HUES64 (cell line): ENCODE measurements around the gene NAPB.

Experiments used
- H3K27ac ChIP-seq: 2 replicates; pipeline ENCODE4 v1.7.0; 2013; ENCODE audit warnings: low read depth, low read length, inconsistent platforms
- H3K27me3 ChIP-seq: 2 replicates; pipeline ENCODE4 v1.6.1; 2013; ENCODE audit warnings: mild to moderate bottlenecking, low read length; ENCODE audit not compliant: insufficient read depth
- H3K36me3 ChIP-seq: 2 replicates; pipeline ENCODE4 v1.6.1; 2013; ENCODE audit warnings: mild to moderate bottlenecking, low read length; ENCODE audit not compliant: insufficient read depth
- H3K4me1 ChIP-seq: 2 replicates; pipeline ENCODE4 v1.6.1; 2013; ENCODE audit warnings: mild to moderate bottlenecking, low read length, moderate library complexity; ENCODE audit not compliant: insufficient read depth
- H3K4me3 ChIP-seq: 2 replicates; pipeline ENCODE4 v1.5.1; 2013; ENCODE audit warnings: mild to moderate bottlenecking, low read length, moderate library complexity
- H3K9ac ChIP-seq: 2 replicates; pipeline ENCODE4 v1.6.1; 2013; ENCODE audit warnings: mild to moderate bottlenecking, low read depth, low read length
- H3K9me3 ChIP-seq: 2 replicates; pipeline ENCODE4 v1.6.1; 2013; ENCODE audit warnings: low read depth, low read length; ENCODE audit not compliant: insufficient read depth
- WGBS: fragments of 150-250, 120-280 bp; methylation state at CpG from one replicate; pipeline ENCODE4 v1.1.7; 2013; ENCODE audit warnings: missing lambda C conversion rate; 5-methylcytosine and 5-hydroxymethylcytosine counted together

Gene NAPB

GRCh38 chr20:23451956-23452487, 30.7 kb upstream of the NAPB start:
- Histone ChIP-seq H3K4me1 (no peaks in the 10 kb centered on the region), H3K27me3 (no peaks in the 10 kb centered on the region), H3K9ac (no peak overlapping the region), H3K27ac (no peak overlapping the region), H3K4me3 (no peak overlapping the region), H3K9me3 (no peaks in the 10 kb centered on the region), H3K36me3 (no peaks in the 10 kb centered on the region)
- WGBS = 93% methylated on average over 11 of the region's 11 CpGs

- no peaks in the 10 kb centered on the region for H3K4me1 ChIP-seq
- no peak overlapping the region for H3K4me3 ChIP-seq
- no peaks in the 10 kb centered on the region for H3K9me3 ChIP-seq
- H3K36me3 ChIP-seq = no peaks in the 10 kb centered on the region
- 90% methylated on average over 1 of the region's 1 CpG for WGBS
- no peak overlapping the region for H3K9ac ChIP-seq
- H3K27me3 ChIP-seq = no peaks in the 10 kb centered on the region
- no peak overlapping the region for H3K27ac ChIP-seq
Observed at GRCh38 chr20:23450877-23451276, 29.6 kb upstream of the NAPB start.

- Histone ChIP-seq H3K4me1 (no peaks in the 10 kb centered on the region), H3K27ac (no peak overlapping the region), H3K9me3 (no peaks in the 10 kb centered on the region), H3K36me3 (no peaks in the 10 kb centered on the region), H3K4me3 (no peak overlapping the region), H3K9ac (no peak overlapping the region), H3K27me3 (no peaks in the 10 kb centered on the region)
- WGBS = 73% methylated on average over 3 of the region's 3 CpGs
Observed at GRCh38 chr20:23449421-23449820, 28.1 kb upstream of the NAPB start.

GRCh38 chr20:23448167-23448566, 26.9 kb upstream of the NAPB start:
- H3K27me3 ChIP-seq = no peaks in the 10 kb centered on the region
- H3K27ac ChIP-seq = no peak overlapping the region
- no peak overlapping the region for H3K9ac ChIP-seq
- WGBS = 98% methylated on average over 5 of the region's 5 CpGs
- H3K36me3 ChIP-seq = no peaks in the 10 kb centered on the region
- no peaks in the 10 kb centered on the region for H3K4me1 ChIP-seq
- H3K9me3 ChIP-seq = no peaks in the 10 kb centered on the region
- no peak overlapping the region for H3K4me3 ChIP-seq

GRCh38 chr20:23446505-23446904, 25.2 kb upstream of the NAPB start:
- WGBS = 86% methylated on average over 8 of the region's 8 CpGs
- no peaks in the 10 kb centered on the region for H3K27me3 ChIP-seq
- no peaks in the 10 kb centered on the region for H3K4me1 ChIP-seq
- no peak overlapping the region for H3K9ac ChIP-seq
- no peaks in the 10 kb centered on the region for H3K9me3 ChIP-seq
- H3K27ac ChIP-seq = no peak overlapping the region
- no peak overlapping the region for H3K4me3 ChIP-seq
- no peaks in the 10 kb centered on the region for H3K36me3 ChIP-seq

- Histone ChIP-seq H3K27me3 (no peaks in the 10 kb centered on the region), H3K9me3 (no peaks in the 10 kb centered on the region), H3K4me1 (no peaks in the 10 kb centered on the region), H3K27ac (no peak overlapping the region), H3K36me3 (no peaks in the 10 kb centered on the region), H3K4me3 (no peak overlapping the region), H3K9ac (no peak overlapping the region)
- WGBS = 91% methylated on average over 7 of the region's 7 CpGs
Observed at GRCh38 chr20:23445596-23446217, 24.4 kb upstream of the NAPB start.

GRCh38 chr20:23444859-23445258, 23.6 kb upstream of the NAPB start:
- H3K9me3 ChIP-seq = no peaks in the 10 kb centered on the region
- no peaks in the 10 kb centered on the region for H3K36me3 ChIP-seq
- H3K27ac ChIP-seq = no peak overlapping the region
- 92% methylated on average over 4 of the region's 4 CpGs for WGBS
- H3K4me1 ChIP-seq = no peaks in the 10 kb centered on the region
- H3K9ac ChIP-seq = no peak overlapping the region
- H3K4me3 ChIP-seq = no peak overlapping the region
- no peaks in the 10 kb centered on the region for H3K27me3 ChIP-seq

GRCh38 chr20:23442436-23442835, 21.1 kb upstream of the NAPB start:
- no peaks in the 10 kb centered on the region for H3K9me3 ChIP-seq
- no peaks in the 10 kb centered on the region for H3K27me3 ChIP-seq
- H3K4me3 ChIP-seq = no peak overlapping the region
- WGBS = 94% methylated on average over 5 of the region's 5 CpGs
- no peaks in the 10 kb centered on the region for H3K36me3 ChIP-seq
- no peak overlapping the region for H3K9ac ChIP-seq
- H3K27ac ChIP-seq = no peak overlapping the region
- H3K4me1 ChIP-seq = no peaks in the 10 kb centered on the region

- Histone ChIP-seq H3K4me1 (no peaks in the 10 kb centered on the region), H3K4me3 (no peak overlapping the region), H3K9me3 (no peaks in the 10 kb centered on the region), H3K36me3 (no peaks in the 10 kb centered on the region), H3K27me3 (no peaks in the 10 kb centered on the region), H3K27ac (no peak overlapping the region), H3K9ac (no peak overlapping the region)
- WGBS = 28% methylated on average over 8 of the region's 8 CpGs
Observed at GRCh38 chr20:23441850-23442313, 20.6 kb upstream of the NAPB start.

GRCh38 chr20:23440004-23440403, 18.7 kb upstream of the NAPB start:
- H3K36me3 ChIP-seq = no peaks in the 10 kb centered on the region
- H3K27me3 ChIP-seq = no peaks in the 10 kb centered on the region
- H3K4me3 ChIP-seq = no peak overlapping the region
- 89% methylated on average over 2 of the region's 2 CpGs for WGBS
- no peaks in the 10 kb centered on the region for H3K4me1 ChIP-seq
- H3K9me3 ChIP-seq = no peaks in the 10 kb centered on the region
- no peak overlapping the region for H3K9ac ChIP-seq
- H3K27ac ChIP-seq = no peak overlapping the region

- Histone ChIP-seq H3K27me3 (no peaks in the 10 kb centered on the region), H3K9me3 (no peaks in the 10 kb centered on the region), H3K9ac (no peak overlapping the region), H3K4me3 (no peak overlapping the region), H3K27ac (no peak overlapping the region), H3K36me3 (no peaks in the 10 kb centered on the region), H3K4me1 (no peaks in the 10 kb centered on the region)
- WGBS = 91% methylated on average over 5 of the region's 5 CpGs
Observed at GRCh38 chr20:23438661-23439060, 17.4 kb upstream of the NAPB start.
